Ishikawa (cell line): ENCODE results near the gene REG3A.

Source experiments
- EP300 ChIP-seq: IDR thresholded peaks from 2 replicates; pipeline ENCODE4 v1.6.1; 2012; ENCODE audit warnings: borderline replicate concordance
- FOXM1 ChIP-seq: IDR thresholded peaks from 2 replicates; pipeline ENCODE4 v1.6.1; 2012; ENCODE audit warnings: low read depth, borderline replicate concordance
- NFIC ChIP-seq: IDR thresholded peaks from 2 replicates; pipeline ENCODE4 v1.6.1; 2012
- RAD21 ChIP-seq: IDR thresholded peaks from 2 replicates; pipeline ENCODE4 v1.6.1; 2012; ENCODE audit warnings: low read depth
- TEAD4 ChIP-seq: IDR thresholded peaks from 2 replicates; pipeline ENCODE4 v1.6.1; 2012
- TF ChIP-seq, protein P1 (sequence below): IDR thresholded peaks from 2 replicates; pipeline ENCODE4 v1.6.1; 2012; ENCODE audit warnings: low read depth, mild to moderate bottlenecking

GRCh38 chr2:79189465-79189864, 29.9 kb upstream of the REG3A start:
- no peak for TF ChIP-seq FOXM1
- TF ChIP-seq, protein P1, sequence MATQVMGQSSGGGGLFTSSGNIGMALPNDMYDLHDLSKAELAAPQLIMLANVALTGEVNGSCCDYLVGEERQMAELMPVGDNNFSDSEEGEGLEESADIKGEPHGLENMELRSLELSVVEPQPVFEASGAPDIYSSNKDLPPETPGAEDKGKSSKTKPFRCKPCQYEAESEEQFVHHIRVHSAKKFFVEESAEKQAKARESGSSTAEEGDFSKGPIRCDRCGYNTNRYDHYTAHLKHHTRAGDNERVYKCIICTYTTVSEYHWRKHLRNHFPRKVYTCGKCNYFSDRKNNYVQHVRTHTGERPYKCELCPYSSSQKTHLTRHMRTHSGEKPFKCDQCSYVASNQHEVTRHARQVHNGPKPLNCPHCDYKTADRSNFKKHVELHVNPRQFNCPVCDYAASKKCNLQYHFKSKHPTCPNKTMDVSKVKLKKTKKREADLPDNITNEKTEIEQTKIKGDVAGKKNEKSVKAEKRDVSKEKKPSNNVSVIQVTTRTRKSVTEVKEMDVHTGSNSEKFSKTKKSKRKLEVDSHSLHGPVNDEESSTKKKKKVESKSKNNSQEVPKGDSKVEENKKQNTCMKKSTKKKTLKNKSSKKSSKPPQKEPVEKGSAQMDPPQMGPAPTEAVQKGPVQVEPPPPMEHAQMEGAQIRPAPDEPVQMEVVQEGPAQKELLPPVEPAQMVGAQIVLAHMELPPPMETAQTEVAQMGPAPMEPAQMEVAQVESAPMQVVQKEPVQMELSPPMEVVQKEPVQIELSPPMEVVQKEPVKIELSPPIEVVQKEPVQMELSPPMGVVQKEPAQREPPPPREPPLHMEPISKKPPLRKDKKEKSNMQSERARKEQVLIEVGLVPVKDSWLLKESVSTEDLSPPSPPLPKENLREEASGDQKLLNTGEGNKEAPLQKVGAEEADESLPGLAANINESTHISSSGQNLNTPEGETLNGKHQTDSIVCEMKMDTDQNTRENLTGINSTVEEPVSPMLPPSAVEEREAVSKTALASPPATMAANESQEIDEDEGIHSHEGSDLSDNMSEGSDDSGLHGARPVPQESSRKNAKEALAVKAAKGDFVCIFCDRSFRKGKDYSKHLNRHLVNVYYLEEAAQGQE, result no peak
- TF ChIP-seq TEAD4, result no peak
- TF ChIP-seq NFIC, result no peak
- no peak for TF ChIP-seq EP300
- TF ChIP-seq RAD21, result no peak
